ENCODE results near the gene SELL. TPM values are rescaled to one million over a fixed set of nuclear protein-coding genes. Genes with fewer than 3 reads are reported as not detected.
"Not testable (repeated sequence)": the region's sequence is repeated elsewhere in the genome, so short reads cannot be mapped to it uniquely, and the experiment has no call there.

Gene SELL
- total RNA-seq, 1 donor: 337 TPM

DNA sequence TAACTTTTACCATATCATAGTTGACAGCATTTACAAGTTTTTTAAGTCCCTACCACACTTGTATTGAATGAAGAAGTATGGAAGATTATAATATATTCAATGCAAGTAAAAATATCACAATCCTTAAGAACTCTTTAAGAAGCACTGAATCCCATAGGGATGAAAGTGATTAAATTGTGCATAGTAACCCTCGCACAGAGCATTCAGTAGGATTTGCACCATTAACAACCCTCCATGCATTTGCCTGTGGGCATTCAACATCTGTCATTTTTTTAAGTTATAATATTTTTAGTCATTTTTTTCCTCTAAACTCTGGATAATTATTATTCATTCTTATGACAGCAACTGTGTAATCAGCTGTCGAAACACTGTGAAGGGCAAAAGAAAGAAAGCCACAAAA, 12.3 kb upstream of the SELL start:
- Histone ChIP-seq H3K4me3 (ENCODE audit: low read length) (no peak overlapping the region), H3K9me3 (ENCODE audit: low read depth, low read length) (no peaks in the 10 kb centered on the region), H3K27me3 (ENCODE audit: insufficient read depth, low read length) (no peaks in the 10 kb centered on the region), H3K4me1 (ENCODE audit: insufficient read depth, low read length) (no peaks in the 10 kb centered on the region)

DNA sequence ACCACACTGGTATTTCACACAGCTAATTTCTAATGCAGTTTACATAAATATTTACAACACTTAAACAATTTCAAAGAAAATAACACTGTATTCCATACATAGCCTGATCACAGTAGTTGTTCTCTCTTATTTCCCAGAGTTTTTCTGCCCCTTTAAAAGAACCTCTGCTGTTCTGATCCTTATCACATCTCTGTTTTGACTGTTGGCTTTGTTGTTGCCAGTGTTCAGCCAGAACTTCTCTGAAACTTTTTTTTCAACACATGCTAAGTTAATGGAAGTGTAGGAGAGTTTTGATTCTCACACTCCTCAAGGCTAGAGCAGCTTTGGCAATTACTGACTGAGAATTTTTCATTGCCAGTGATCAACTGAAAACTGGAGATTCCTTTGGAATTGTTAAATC, 11.4 kb upstream of the SELL start:
- Histone ChIP-seq H3K9me3 (ENCODE audit: low read depth, low read length) (no peaks in the 10 kb centered on the region), H3K4me3 (ENCODE audit: low read length) (no peak overlapping the region), H3K4me1 (ENCODE audit: insufficient read depth, low read length) (no peaks in the 10 kb centered on the region), H3K27me3 (ENCODE audit: insufficient read depth, low read length) (no peaks in the 10 kb centered on the region)

DNA sequence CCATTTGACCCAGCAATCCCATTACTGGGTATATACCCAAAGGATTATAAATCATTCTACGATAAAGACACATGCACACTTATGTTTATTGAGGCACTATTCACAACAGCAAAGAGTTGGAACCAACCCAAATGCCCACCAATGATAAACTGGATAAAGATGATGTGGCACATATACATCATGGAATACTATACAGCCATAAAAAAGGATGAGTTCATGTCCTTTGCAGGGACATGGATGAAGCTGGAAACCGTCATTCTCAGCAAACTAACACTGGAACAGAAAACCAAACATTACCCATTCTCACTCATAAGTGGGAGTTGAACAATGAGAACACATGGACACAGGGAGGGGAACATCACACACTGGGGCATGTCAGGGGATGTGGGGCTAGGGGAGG, 3.7 kb upstream of the SELL start:
- peaks cover 10% of the 10 kb centered on the region for H3K4me1 ChIP-seq (ENCODE audit: insufficient read depth, low read length)
- H3K27me3 ChIP-seq (ENCODE audit: insufficient read depth, low read length); H3K9me3 ChIP-seq (ENCODE audit: low read depth, low read length); H3K4me3 ChIP-seq (ENCODE audit: low read length): not testable (repeated sequence)

DNA sequence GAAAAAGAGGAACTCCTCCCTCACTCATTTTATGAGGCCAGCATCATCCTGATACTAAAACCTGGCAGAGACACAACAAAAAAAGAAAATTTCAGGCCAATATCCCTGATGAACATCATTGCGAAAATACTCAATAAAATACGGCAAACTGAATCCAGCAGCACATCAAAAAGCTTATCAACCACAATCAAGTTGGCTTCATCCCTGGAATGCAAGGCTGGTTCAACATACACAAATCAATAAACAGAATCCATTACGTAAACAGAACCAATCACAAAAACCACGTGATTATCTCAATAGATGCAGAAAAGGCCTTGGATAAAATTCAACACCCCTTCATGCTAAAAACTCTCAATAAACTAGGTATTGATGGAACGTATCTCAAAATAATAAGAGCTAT, 1.7 kb upstream of the SELL start:
- H3K9me3 ChIP-seq (ENCODE audit: low read depth, low read length); H3K27me3 ChIP-seq (ENCODE audit: insufficient read depth, low read length); H3K4me3 ChIP-seq (ENCODE audit: low read length): not testable (repeated sequence)

DNA sequence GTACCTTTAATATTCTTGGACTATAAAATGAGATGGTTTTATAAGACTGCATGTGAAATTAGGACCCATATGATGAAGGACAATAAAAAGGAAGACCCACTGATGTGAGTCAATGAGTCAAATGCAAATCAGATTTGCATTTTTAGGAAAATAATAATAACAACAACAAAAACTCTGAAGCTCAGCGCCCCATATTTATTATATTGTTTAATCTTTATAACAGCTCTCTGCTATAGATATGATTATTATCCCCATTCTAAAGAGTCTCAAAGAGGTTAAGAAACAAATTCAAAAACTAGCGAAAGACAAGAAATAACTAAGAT, 850 bp upstream of the SELL start:
- Histone ChIP-seq H3K9me3 (ENCODE audit: low read depth, low read length) (no peaks in the 10 kb centered on the region), H3K4me1 (ENCODE audit: insufficient read depth, low read length) (peaks cover 22% of the 10 kb centered on the region), H3K27me3 (ENCODE audit: insufficient read depth, low read length) (no peaks in the 10 kb centered on the region), H3K4me3 (ENCODE audit: low read length) (no peak overlapping the region)

More for the DNA sequence above, 1.7 kb upstream of the SELL start:
- H3K4me1 ChIP-seq (ENCODE audit: insufficient read depth, low read length): peaks cover 17% of the 10 kb centered on the region

DNA sequence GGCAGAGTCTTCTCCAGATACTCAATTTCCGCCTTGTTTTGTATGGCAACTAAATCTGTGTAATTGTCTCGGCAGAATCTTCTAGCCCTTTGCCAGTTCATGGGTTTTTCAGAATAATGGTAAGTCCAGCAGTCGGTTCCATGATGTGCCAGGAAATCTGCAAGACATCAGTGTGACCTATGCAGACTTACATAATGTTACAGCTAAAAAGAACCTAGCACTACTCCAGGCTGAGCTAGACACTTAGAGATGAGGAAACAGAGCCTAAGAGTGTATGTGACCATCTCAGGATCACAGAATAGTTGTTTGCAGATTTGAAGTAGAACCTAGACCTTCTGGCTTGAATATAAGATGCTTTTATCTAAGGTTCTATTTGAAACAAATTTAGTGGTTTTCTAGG, 2.8 kb downstream of the SELL start:
- no peaks in the 10 kb centered on the region for H3K27me3 ChIP-seq (ENCODE audit: insufficient read depth, low read length)
- peak overlapping the region; percentile 80 for H3K4me3 ChIP-seq (ENCODE audit: low read length)
- no peaks in the 10 kb centered on the region for H3K9me3 ChIP-seq (ENCODE audit: low read depth, low read length)
- H3K4me1 ChIP-seq (ENCODE audit: insufficient read depth, low read length): peaks cover 51% of the 10 kb centered on the region

DNA sequence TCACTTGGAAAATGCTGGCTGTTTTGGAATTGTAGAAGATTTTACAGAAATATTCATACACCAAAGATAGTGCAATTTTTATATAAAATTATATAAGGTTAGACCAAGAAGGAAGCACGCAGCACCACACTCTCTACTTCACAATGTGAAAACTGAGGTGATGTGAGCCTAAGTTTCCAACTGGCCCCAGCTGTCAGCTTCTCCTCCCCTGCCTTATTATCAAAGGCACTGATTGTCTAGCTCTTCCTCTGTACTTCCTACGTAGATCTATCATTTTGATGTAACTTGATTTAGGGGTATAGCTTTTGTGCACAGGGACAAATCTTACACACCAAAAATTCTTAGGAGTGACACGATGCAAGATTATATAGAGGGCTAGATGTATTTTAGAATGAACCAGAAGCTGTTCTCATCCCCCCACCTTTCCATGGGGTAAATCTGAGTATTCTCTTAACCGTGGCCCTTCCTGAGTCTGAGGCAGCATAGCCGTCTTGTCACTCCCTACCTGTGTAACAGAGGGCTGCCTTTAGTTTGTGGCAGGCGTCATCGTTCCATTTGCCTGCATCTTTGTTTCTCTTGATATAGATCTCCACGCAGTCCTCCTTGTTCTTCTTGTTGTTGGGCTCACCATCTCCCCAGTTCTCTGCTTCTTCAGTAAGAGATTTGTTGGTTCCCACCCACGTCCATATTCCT, 3.4 kb downstream of the SELL start:
- H3K27me3 ChIP-seq (ENCODE audit: insufficient read depth, low read length): no peaks in the 10 kb centered on the region
- H3K4me3 ChIP-seq (ENCODE audit: low read length): peak overlapping the region; percentile 80
- peaks cover 56% of the 10 kb centered on the region for H3K4me1 ChIP-seq (ENCODE audit: insufficient read depth, low read length)
- H3K9me3 ChIP-seq (ENCODE audit: low read depth, low read length): no peaks in the 10 kb centered on the region

DNA sequence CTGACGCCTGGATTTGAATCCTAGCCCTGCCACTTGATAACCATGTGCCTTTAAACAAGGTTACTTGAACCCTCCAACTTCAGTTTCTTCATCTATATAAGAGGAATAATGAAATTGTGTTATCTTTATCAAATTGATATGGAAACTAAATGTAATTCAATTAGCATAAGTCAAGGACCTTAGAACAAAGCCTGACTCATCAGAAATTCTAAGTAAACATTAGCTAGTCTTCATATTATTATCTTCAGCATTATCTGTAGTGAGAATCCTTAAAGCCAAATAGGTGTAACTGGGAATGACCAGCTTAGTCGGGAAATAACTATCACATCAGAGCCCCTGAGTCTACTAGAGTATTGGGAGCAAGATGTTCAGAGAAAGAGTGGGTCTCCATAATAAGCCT, 6.6 kb downstream of the SELL start:
- no peak overlapping the region for H3K4me3 ChIP-seq (ENCODE audit: low read length)
- H3K4me1 ChIP-seq (ENCODE audit: insufficient read depth, low read length): peaks cover 77% of the 10 kb centered on the region
- H3K9me3 ChIP-seq (ENCODE audit: low read depth, low read length): no peaks in the 10 kb centered on the region
- no peaks in the 10 kb centered on the region for H3K27me3 ChIP-seq (ENCODE audit: insufficient read depth, low read length)

DNA sequence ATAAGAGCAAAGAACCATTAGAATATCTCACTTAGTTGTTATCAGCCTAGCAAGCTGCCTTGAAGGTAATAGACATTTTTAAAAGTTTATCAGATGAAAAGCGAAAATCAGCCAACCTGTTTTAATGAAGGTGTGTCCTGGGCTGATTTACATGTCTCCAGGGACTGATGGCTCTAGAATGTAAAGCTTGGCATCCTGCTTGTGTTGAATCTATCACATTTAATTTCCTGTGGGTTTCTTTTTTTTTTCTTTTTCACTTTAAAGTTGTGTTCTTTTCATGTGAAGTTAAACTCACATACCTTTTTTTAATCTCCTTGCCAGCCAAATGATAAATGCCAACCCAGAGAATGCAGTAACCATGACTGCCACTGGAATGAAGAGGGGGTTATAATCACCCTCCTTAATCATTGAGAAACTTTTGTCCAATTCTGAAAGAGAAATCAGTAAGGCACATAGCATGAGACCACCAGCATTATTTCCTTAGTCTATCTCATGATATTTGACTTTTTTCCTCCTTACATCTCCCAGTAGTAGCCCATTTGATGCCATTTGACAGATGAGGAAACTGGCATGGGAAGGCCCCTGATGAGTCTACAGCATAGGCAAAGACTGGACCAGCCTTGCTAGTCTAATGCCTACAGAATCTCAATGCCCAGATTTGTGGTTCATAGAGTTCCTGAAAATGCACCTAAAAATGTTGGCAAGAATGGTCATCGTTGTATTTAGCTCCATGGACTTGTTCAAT, 10.0 kb downstream of the SELL start:
- Histone ChIP-seq H3K4me1 (ENCODE audit: insufficient read depth, low read length) (peaks cover 90% of the 10 kb centered on the region), H3K4me3 (ENCODE audit: low read length) (no peak overlapping the region), H3K9me3 (ENCODE audit: low read depth, low read length) (no peaks in the 10 kb centered on the region), H3K27me3 (ENCODE audit: insufficient read depth, low read length) (no peaks in the 10 kb centered on the region)

DNA sequence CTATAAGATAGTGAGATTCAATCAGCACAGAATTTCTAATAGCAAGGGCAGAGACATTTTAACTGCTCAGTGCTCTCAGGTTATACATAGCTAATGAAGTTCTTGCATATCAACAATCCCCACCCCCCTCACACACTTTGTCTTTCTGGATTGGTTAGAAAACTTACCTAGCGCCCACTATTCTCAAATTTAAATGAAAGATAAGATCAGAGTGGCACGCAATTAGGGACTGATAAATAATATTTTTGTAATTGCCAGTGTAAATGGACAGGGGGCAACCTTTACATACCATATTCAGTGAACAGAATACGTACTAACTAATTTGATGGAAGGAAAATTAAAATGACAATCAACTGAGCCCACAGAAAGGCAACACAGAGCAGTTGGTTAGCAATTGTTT, 11.7 kb downstream of the SELL start:
- H3K4me1 ChIP-seq (ENCODE audit: insufficient read depth, low read length): peaks cover 92% of the 10 kb centered on the region
- H3K27me3 ChIP-seq (ENCODE audit: insufficient read depth, low read length): no peaks in the 10 kb centered on the region
- H3K4me3 ChIP-seq (ENCODE audit: low read length): no peak overlapping the region
- no peaks in the 10 kb centered on the region for H3K9me3 ChIP-seq (ENCODE audit: low read depth, low read length)

DNA sequence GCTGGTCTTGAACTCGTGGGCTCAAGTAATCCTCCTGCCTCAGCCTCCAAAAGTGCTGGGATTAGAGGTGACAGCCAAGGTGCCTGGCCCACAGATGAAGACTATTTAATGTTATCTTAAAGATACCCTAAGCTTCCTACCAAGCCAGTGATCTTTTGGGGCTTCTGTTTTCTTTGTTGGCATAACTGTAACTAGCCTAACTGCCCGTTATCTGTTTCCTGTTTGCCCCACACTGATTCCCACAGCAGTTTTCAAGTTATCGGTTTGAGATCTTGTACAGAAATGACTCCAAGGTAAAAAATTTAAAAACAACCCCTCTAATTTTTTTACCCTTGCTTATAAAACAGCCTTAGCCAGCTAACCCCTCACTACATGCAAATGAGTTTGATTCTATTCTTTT, 12.4 kb downstream of the SELL start:
- Histone ChIP-seq H3K27me3 (ENCODE audit: insufficient read depth, low read length) (no peaks in the 10 kb centered on the region), H3K4me3 (ENCODE audit: low read length) (no peak overlapping the region)

DNA sequence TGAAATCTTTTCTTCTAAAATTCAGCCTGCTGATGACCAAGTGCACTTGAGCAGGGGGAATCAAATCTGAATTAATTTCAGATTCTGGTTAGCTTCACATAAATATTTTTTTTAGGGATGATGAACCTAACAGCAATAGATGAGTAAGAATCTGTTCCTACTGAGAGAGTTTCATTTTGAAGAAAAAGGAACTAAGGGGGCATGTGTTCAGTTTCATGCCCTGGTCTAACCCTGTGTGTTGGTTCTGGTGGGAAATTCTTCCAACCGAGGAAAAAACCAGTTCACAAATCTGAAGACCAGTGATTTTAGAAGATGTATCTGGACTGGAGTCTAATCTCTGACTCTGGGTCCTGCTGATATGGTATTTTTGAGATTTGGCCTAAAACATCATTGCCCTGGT, 13.7 kb downstream of the SELL start:
- no peaks in the 10 kb centered on the region for H3K27me3 ChIP-seq (ENCODE audit: insufficient read depth, low read length)
- no peak overlapping the region for H3K4me3 ChIP-seq (ENCODE audit: low read length)
- peaks cover 99% of the 10 kb centered on the region for H3K4me1 ChIP-seq (ENCODE audit: insufficient read depth, low read length)
- H3K9me3 ChIP-seq (ENCODE audit: low read depth, low read length): no peaks in the 10 kb centered on the region

More for the DNA sequence above, 12.4 kb downstream of the SELL start:
- H3K9me3 ChIP-seq (ENCODE audit: low read depth, low read length): no peaks in the 10 kb centered on the region
- H3K4me1 ChIP-seq (ENCODE audit: insufficient read depth, low read length): peaks cover 95% of the 10 kb centered on the region

DNA sequence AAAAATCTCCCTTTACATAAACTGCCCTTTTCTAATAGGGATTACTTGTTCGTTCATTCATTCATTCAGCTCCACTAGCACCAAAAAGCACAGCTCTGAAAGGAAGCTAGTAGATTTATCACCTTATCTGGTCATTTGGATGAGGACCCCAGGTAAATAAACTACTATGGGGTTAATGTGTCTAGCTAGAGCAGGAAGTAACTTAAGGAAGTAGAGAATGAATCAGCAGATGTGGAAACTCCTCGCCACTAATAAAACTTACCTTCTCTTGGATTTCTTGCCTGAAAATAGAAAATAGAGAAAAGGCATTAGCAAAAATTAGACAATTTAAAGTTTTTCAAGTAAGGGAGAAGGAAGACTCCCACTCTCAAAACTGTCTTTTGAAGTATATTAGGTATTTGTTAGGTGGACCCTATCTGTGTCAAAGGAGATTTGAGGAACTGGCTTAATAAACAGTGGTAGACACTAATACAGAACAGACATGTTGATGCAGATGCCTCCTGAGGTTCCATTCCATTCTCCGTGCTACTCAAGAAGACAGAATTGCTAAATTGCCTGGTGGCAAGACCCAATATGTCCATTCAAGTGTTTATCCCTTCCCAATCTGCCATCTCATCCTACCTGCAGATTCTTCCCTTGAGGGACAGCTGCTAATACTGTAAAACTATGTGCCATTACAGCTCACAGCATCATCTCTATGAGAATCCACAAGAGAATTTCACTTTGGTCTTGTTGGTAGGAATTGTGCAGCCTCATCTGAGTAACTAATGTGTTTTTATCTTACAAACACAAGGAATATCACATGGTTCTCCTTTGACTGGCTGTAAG, 14.9 kb downstream of the SELL start:
- Histone ChIP-seq H3K4me3 (ENCODE audit: low read length) (no peak overlapping the region), H3K9me3 (ENCODE audit: low read depth, low read length) (no peaks in the 10 kb centered on the region), H3K4me1 (ENCODE audit: insufficient read depth, low read length) (peaks cover 100% of the 10 kb centered on the region), H3K27me3 (ENCODE audit: insufficient read depth, low read length) (no peaks in the 10 kb centered on the region)

DNA sequence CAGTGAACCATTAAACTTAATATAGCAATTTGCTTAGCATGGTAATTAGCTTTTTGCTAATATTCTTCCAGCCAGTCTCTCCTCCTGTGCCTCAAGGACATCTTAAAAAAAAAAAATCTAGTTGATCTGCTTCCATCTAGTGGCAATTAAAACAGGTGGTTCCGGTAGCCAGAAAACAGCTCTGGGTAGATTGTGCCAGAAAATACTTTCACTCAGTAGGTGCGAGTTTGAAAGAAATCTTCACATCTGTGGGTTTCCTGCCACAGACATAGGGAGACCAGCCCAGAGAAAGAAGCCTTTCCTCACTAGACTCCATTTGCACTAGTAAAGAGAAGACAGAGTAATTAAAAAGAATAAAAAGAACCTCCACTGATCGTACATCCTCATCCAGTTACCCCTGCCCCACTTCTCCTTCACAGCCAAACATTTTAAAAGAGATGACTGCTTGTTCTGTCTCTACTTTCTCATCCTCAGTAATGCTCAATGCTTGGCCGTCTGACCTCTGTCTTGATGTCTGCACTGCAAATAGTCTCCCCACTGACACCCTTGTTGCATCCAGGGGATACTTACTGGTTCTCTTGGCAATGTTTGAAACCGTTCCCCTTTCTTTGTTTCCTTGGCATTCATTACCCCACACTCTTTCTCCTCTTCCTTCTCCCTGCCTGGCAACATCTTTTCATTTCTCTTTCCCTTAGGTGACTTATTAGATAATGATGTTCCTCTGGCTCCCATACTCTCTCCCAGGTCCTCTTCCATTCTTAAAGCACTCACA, 16.9 kb downstream of the SELL start:
- Histone ChIP-seq H3K9me3 (ENCODE audit: low read depth, low read length) (no peaks in the 10 kb centered on the region), H3K4me3 (ENCODE audit: low read length) (no peak overlapping the region), H3K4me1 (ENCODE audit: insufficient read depth, low read length) (peaks cover 100% of the 10 kb centered on the region), H3K27me3 (ENCODE audit: insufficient read depth, low read length) (no peaks in the 10 kb centered on the region)
